AG04450 (cell line): ENCODE data around the gene PLXNA4. TPM values are rescaled to one million over a fixed set of nuclear protein-coding genes. Genes with fewer than 3 reads are reported as not detected.

Source experiments
- CTCF ChIA-PET: fragments of 300-600, 350-600 bp; formaldehyde crosslinking; extraction: SDS; loops from one replicate; lab custom pipeline; 2022; ENCODE audit warnings: antibody characterized with exemption, inconsistent platforms; lab: Charles Lee
- POLR2A ChIA-PET: fragments of 350-600 bp; formaldehyde crosslinking; extraction: SDS; loops from one replicate; lab custom pipeline; 2021; ENCODE audit warnings: antibody characterized with exemption, inconsistent platforms; lab: Yijun Ruan, JAX
- DNase-seq: peaks from one replicate; pipeline ENCODE4 v3.0.0-alpha.2; 2011; ENCODE audit warnings: low read depth, low spot score
- H3K27ac ChIP-seq: one replicate; pipeline ENCODE4 v1.5.1; 2012; ENCODE audit warnings: low read depth, low read length, control low read depth
- H3K27me3 ChIP-seq: one replicate; pipeline ENCODE4 v1.6.0; 2012; ENCODE audit warnings: low read length; ENCODE audit not compliant: control insufficient read depth, insufficient read depth
- H3K4me3 ChIP-seq: 2 replicates; pipeline ENCODE4 v1.5.1; 2011; ENCODE audit warnings: mild to moderate bottlenecking, low read depth, low read length, control low read depth
- H3K9me3 ChIP-seq: 2 replicates; pipeline ENCODE4 v1.5.1; 2012; ENCODE audit warnings: low read length; ENCODE audit not compliant: control insufficient read depth, insufficient read depth
- CTCF ChIP-seq: IDR thresholded peaks from 2 replicates; pipeline ENCODE4 v1.5.1; 2011; ENCODE audit warnings: low read depth, low read length, control low read depth, inconsistent platforms
- polyA plus RNA-seq: library from polyadenylated mRNA; depleted of rRNA; stranded (reverse); fragments of >200 nt; gene quantifications from 2 replicates; pipeline ENCODE4 v1.2.3, GENCODE V29; 2011

PLXNA4 gene
- polyA plus RNA-seq, 1 experiment = 0.05 TPM

GRCh38 chr7:132387596-132387995 is 188.7 kb downstream of the PLXNA4 start:
- DNase-seq = no peak
- no peak for TF ChIP-seq CTCF
- Histone ChIP-seq H3K9me3 (no peaks in the 10 kb centered on the region), H3K27ac (no peak overlapping the region), H3K4me3 (no peak overlapping the region), H3K27me3 (no peaks in the 10 kb centered on the region)
- POLR2A ChIA-PET = no interaction called here
- CTCF ChIA-PET = no interaction called here

DNA sequence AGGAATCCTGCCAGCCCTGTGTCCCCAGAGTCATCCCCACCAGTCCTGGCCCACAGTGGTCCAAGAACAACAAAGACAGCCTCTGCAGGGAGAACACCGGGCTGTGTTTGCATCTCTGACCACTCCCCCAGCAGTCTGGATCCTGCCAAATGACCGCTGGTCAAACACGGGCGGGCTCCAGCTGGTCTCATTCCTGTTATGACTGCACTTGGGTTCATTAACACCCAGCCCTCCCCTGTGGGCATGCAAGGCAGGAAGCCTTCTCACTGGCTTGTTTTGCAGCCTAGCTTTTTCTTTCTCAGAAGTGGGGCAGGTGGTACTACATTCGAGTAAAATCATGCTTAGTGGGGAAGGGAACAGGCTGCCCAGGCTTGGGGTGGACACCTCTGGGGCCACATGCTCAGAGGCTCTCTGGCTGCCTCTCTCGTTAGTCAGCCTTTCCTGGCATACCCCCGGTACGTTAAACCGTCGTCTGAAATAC is 190.0 kb downstream of the PLXNA4 start:
- Histone ChIP-seq H3K4me3 (no peak overlapping the region), H3K27ac (no peak overlapping the region), H3K27me3 (no peaks in the 10 kb centered on the region), H3K9me3 (no peaks in the 10 kb centered on the region)
- ChIA-PET CTCF (no interaction called here), POLR2A (no interaction called here)
- DNase-seq = no peak
- TF ChIP-seq CTCF = no peak

- no peak overlapping the region for H3K4me3 ChIP-seq
- H3K27ac ChIP-seq = no peak overlapping the region
- no peaks in the 10 kb centered on the region for H3K9me3 ChIP-seq
- H3K27me3 ChIP-seq = no peaks in the 10 kb centered on the region
- no peak for TF ChIP-seq CTCF
- ChIA-PET CTCF (no interaction called here), POLR2A (interaction anchor here (0.6 kb wide), 1 partner anchor 1991 kb away, joined by 4 read pairs; no protein-coding TSS in a partner anchor)
- DNase-seq = no peak
Measured at GRCh38 chr7:132383962-132384361, 192.3 kb downstream of the PLXNA4 start.

- no peak for DNase-seq
- no peak for TF ChIP-seq CTCF
- ChIA-PET CTCF (no interaction called here), POLR2A (no interaction called here)
- Histone ChIP-seq H3K27ac (no peak overlapping the region), H3K4me3 (no peak overlapping the region), H3K27me3 (no peaks in the 10 kb centered on the region), H3K9me3 (no peaks in the 10 kb centered on the region)
Measured at GRCh38 chr7:132381742-132382472, 194.4 kb downstream of the PLXNA4 start.

GRCh38 chr7:132380059-132380458 is 196.2 kb downstream of the PLXNA4 start:
- no peak for TF ChIP-seq CTCF
- POLR2A ChIA-PET = no interaction called here
- Histone ChIP-seq H3K27ac (no peak overlapping the region), H3K9me3 (no peaks in the 10 kb centered on the region), H3K27me3 (no peaks in the 10 kb centered on the region), H3K4me3 (no peak overlapping the region)
- no peak for DNase-seq
- CTCF ChIA-PET = no interaction called here
